Measurements from ENCODE around the gene JMJD1C.

- no peak for TF ChIP-seq CTCF (IDR thresholded peaks at IDR 0.05)
- TF ChIP-seq POLR2A (IDR thresholded peaks at IDR 0.05): no peak
These were observed 204.9 kb downstream of the JMJD1C start for GRCh38 chr10:63260860-63261251.
